Medulla oblongata (tissue), 1 donor: Measurements from ENCODE around the gene EPHB3.

Experiments used
- DNase-seq: peaks from one replicate; pipeline ENCODE4 v3.0.0-alpha.2; 2015; ENCODE audit errors: extremely low spot score

Gene EPHB3

GRCh38 chr3:184561061-184561912 is at the start of gene EPHB3:
TSS of gene EPHB3 (plus strand) at chr3:184561785. CDS start at chr3:184562236, 451 bp downstream.
- peak; percentile 100 for DNase-seq

DNA sequence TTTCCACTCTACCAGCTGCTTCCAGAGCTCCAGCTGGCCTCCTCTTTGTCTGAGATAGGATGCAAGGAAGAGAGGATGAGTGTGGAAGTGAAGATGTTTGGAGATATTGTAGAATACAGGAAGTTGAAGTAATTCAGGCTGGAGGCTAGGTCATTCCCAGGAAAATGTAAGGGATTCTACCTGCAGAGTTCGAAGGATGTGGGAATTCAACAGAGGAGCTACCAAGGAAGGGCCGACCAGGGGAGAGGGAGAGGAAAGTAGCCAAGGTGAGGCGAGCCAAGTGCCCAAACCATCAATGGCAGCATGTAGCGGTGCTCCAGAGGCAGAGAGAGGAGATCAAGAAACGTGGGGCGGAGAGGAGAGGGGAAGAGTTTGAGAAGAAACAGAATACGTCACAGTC is 49.0 kb upstream of the EPHB3 start:
- DNase-seq = no peak

GRCh38 chr3:184513276-184514170 is 48.1 kb upstream of the EPHB3 start:
- peak; percentile 90 for DNase-seq

DNA sequence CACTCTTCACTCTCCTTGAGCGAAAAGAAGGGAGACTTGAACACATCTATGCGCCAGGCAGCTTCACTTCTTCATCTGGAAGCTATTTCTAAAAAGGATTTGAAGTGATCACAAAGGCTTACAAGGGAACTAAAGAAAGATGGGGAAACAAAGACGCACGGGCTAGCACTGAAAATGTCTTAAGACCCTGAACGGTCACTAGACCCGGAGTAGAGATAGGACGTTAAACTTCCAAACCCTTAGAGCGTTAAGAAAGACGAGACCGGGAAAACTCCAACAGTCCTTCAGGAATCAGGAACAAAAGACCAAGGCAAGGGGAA is 47.5 kb upstream of the EPHB3 start:
- DNase-seq = peak; percentile 12

DNA sequence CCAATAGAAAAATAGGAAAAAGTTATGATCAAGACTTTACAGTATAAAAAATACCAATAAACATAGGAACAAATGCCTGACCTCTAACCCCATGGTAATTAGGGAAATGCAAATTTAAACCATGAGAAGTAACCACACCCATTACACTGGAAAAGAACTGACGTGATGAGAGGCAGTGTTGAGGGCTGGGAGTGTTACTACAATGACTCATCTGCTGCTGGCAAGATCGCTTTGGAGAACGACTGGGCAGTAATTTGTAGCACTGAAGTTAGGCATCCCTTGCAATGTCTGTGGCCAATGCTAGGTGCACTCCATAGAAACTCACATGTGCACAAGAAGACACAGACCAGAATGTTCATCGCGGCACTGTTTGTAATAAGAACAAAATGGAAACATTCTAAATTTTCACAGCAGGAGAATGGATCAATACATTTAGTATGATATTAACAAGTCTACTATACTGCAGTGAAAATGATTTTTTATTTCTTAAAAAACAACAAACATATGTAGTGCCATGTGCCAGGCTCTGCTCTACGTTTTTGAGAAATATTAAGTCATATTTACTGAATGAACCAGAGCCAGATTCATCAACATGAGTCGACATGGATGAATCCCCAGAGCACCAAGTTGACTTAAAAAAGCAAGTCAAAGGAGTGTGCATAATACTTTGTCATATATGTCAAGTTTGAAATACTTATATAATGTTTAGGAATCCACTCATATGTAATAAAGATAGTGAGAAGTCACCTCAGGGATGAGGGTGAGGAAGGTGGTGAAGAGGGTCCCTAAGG is 37.6 kb upstream of the EPHB3 start:
- DNase-seq = no peak

DNA sequence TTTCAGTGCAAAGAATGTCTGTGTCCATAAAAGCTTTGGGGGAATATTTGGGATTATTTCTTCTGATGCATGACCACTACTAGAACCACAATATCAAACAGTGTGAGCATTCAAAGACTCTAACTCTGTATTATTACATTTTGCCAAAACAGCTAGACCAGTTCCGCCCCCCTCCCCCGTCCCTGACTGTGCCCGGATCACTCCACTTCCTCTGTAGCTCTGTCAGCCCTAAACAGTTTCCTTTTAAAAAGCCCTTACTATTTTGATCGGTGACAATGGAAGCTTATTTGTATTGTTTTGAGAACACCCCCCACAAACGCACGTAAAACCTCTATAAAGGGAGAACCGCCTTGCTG is 36.6 kb upstream of the EPHB3 start:
- no peak for DNase-seq

- no peak for DNase-seq
Measured at GRCh38 chr3:184525337-184526087, 36.1 kb upstream of the EPHB3 start.

- no peak for DNase-seq
Measured at GRCh38 chr3:184526088-184526433, 35.5 kb upstream of the EPHB3 start.

DNA sequence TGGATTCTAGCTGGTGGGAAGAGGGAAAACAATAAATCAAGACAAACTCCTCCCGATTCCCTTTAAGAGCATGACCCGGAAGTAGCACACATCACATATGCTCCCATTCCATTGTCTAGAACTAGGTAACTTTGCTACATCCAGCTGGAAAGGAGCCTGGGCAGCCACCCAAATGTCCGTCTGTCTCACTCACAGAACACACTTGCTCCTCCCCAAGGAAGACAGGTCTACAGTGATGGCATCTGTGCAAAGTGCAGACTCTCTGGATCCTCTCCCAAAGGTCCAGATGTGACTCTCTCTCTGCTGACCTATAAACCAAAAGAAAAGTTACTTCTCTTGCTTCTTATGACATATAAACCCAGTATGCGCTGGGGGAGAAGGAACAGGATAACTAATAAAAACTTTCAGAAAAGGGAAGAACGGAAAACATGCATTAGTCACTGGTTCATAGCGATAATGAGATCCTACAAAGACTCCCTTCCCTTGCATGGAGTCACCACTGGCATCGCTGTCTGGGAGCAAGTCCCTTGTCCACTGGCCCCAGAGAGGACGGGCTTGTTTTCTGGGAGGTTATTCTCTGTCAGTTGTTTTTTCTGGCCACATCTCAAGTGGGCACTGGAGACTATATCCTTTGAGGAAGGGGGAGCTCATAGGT is 29.8 kb upstream of the EPHB3 start:
- DNase-seq = no peak

DNA sequence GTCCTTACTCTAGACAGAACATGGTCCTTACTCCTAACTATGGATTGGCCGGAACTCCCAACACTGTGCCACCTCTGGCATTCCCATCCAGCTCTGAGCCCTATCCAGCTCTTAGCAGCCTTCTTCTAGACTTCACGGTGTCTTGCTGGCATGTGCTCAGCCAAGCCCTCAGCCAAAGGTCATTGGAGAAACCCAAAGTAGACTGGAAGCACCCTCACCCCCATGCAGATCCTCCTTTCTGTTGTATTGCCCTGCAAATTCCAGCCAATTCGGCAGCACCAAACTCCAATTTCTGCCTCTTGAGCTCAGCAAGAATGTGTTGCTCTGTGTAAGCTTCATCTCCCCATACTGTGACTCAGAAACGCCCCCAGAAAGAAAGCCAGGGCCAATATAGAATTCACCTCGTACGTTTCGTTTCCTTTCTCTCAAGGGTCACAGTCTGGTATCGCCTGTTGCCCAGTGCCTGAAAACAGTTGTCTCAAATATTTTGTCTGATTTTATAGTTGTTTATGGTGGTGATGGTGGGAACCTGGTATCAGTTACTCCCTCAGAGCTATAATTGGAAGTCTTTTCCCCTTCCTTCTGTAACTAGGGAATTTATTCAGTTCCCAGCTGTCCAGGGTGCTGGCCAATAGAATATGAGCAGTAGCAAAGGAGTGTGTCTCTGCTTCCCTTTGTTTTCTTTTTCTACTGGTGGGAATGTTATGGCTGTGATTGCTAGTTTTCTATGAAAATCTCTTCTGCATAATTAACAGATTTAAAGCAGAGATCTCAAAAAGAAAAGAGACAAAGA is 28.4 kb upstream of the EPHB3 start:
- DNase-seq = no peak

DNA sequence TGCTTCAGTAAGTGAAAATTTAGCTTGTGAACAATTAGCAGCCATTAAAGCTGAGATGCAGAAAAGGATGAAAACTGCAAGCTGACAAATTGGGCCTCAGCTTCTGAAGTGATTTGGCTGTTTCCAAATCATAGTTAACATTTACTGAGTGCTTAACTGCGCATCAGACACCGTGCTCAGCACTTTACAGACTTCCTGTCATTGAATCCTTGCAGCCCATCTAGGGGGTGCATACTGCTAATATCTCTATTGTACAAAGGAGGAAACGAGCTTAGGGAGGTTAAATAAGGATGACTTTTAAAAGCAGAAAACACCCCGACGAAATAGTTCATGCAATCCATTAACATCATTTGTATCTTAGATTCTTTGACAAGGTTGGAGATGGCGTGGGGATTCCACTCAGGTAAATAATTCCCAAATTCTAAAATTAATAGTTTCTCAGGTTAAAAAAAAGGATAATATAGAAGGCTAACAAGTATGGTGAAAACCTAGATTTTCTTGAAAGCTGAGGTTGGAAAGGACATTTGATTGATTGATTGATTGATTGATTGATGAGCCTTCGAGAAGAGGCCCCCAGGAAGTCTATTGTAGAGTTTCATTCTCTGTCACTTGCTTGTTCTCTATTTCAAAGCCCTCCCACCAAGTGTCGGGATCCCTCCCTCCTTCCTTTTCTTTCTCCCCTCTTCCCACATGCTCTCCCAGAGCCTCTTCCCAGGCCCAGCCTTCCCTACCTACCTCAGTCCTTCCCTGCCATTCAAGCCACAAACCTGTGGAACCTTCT is 23.5 kb upstream of the EPHB3 start:
- DNase-seq = no peak

GRCh38 chr3:184538666-184539431 is 22.7 kb upstream of the EPHB3 start:
- DNase-seq = no peak

- DNase-seq = no peak
Measured at GRCh38 chr3:184539801-184540435, 21.7 kb upstream of the EPHB3 start.

GRCh38 chr3:184540777-184541681 is 20.6 kb upstream of the EPHB3 start:
- no peak for DNase-seq

GRCh38 chr3:184541886-184542562 is 19.6 kb upstream of the EPHB3 start:
- DNase-seq = no peak

DNA sequence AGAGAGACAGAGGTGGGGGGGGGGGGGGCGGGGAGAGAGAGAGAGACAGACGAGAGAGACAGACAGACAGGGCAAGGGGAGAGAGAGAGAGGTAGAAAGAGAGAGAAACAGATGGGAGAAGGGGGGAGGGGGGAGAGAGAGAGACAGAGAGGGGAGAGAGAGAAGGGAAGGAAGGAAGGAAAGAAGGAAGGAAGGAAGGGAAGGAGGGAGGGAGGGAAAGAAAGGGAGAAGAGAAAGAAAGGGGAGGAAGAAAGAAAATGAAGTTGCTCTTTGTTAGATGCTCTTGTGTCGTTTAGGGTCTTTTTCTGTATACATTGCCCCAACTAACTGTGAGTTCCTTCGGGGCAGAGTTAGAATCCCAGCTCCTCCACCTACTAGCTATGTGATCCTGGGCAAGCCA is 19.0 kb upstream of the EPHB3 start:
- DNase-seq = no peak

GRCh38 chr3:184543256-184543655 is 18.3 kb upstream of the EPHB3 start:
- DNase-seq = no peak
